DND-41 (cell line): ENCODE measurements around the gene SEC31A.

Experiments used
- ATAC-seq: fragments of 200-7000 bp; cut with Tn5 transposase; 3 replicates; pipeline ENCODE4 v1.9.1; 2021; ENCODE audit warnings: low read depth; ENCODE audit not compliant: insufficient read depth
- DNase-seq: peaks from one replicate; pipeline ENCODE4 v3.0.0-alpha.2; 2020
- H2AFZ ChIP-seq: 2 replicates; pipeline ENCODE4 v1.6.0; 2012; ENCODE audit warnings: low read depth, low read length
- H3K27ac ChIP-seq: 2 replicates; pipeline ENCODE4 v1.5.1; 2012; ENCODE audit warnings: low read length, inconsistent platforms
- H3K27me3 ChIP-seq: fragments of 200-600 bp; sonication (generic); 2 replicates; pipeline ENCODE4 v1.6.0; 2012; ENCODE audit warnings: low read length, mild to moderate bottlenecking, inconsistent platforms; ENCODE audit not compliant: insufficient read depth, poor library complexity
- H3K36me3 ChIP-seq: 2 replicates; pipeline ENCODE4 v1.5.1; 2012; ENCODE audit warnings: low read length, inconsistent platforms; ENCODE audit not compliant: insufficient read depth
- H3K4me1 ChIP-seq: 2 replicates; pipeline ENCODE4 v1.5.1; 2012; ENCODE audit warnings: mild to moderate bottlenecking, low read length; ENCODE audit not compliant: insufficient read depth
- H3K4me2 ChIP-seq: 2 replicates; pipeline ENCODE4 v1.6.0; 2012; ENCODE audit warnings: mild to moderate bottlenecking, moderate library complexity, low read length, inconsistent platforms; ENCODE audit not compliant: insufficient read depth
- H3K4me3 ChIP-seq, 2 experiments: fragments of 200-600 bp in 1 of 2; shearing (Covaris generic) in 1 of 2; 2 replicates each; pipeline ENCODE4 v1.5.1; 2012 to 2016; ENCODE audit warnings: inconsistent platforms in 2 of 2, low read length in 2 of 2, mild to moderate bottlenecking in 2 of 2, low read depth in 1 of 2, moderate library complexity in 1 of 2
- H3K79me2 ChIP-seq: 2 replicates; pipeline ENCODE4 v1.6.0; 2012; ENCODE audit warnings: low read length, inconsistent platforms; ENCODE audit not compliant: insufficient read depth
- H3K9ac ChIP-seq: 2 replicates; pipeline ENCODE4 v1.6.0; 2012; ENCODE audit warnings: low read depth, mild to moderate bottlenecking, inconsistent platforms, low read length, moderate library complexity
- H3K9me3 ChIP-seq: 2 replicates; pipeline ENCODE4 v1.5.1; 2012; ENCODE audit warnings: low read length, moderate library complexity, mild to moderate bottlenecking, inconsistent platforms; ENCODE audit not compliant: insufficient read depth, severe bottlenecking
- H4K20me1 ChIP-seq: 2 replicates; pipeline ENCODE4 v1.6.0; 2012; ENCODE audit warnings: low read length; ENCODE audit not compliant: insufficient read depth
- EZH2 ChIP-seq: IDR thresholded peaks from 3 replicates; pipeline ENCODE4 v1.6.1; 2012; ENCODE audit warnings: borderline replicate concordance, low read depth, mild to moderate bottlenecking, moderate library complexity, low read length, inconsistent platforms; ENCODE audit not compliant: severe bottlenecking
- TF ChIP-seq, protein P1 (sequence below): IDR thresholded peaks from 2 replicates; pipeline ENCODE4 v1.5.1; 2012; ENCODE audit warnings: borderline replicate concordance, low read length, moderate library complexity, mild to moderate bottlenecking; ENCODE audit not compliant: poor library complexity, severe bottlenecking; ENCODE audit errors: extremely low read depth

Gene SEC31A

DNA sequence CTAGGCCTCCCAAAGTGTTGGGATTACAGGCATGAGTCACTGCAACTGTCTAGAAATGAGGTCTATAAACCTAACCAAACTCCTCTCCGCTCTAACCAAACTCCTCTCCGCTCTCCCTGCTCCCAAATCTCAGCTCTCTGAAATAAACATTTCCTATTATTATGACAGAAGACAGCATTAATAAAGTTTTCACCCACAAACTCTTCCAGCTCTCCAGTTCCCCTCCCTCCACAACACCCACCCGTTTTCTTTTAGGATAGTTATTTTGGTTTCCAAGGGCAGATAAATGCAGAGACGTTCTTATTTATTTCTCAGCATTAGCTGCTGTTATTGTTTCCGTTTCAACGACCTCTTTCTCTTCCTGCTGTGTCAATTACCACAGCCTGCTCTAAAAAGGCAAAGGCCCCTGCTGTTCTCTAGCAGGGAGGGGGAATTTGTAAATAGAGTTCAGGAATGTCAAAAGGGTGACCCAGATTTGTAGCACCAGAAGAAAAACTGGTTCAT lies 79.1 kb downstream of the SEC31A start:
- Histone ChIP-seq H3K4me1 (no peaks in the 10 kb centered on the region), H3K9ac (no peak overlapping the region), H3K27ac (no peak overlapping the region), H3K36me3 (no peaks in the 10 kb centered on the region), H3K27me3 (no peaks in the 10 kb centered on the region), H3K79me2 (no peaks in the 10 kb centered on the region), H3K4me2 (no peak overlapping the region), H2AFZ (no peak overlapping the region), H3K4me3 (no peak overlapping the region), H3K9me3 (no peaks in the 10 kb centered on the region), H4K20me1 (no peaks in the 10 kb centered on the region)
- ATAC-seq (no peak), DNase-seq (no peak)
- TF ChIP-seq, protein P1, sequence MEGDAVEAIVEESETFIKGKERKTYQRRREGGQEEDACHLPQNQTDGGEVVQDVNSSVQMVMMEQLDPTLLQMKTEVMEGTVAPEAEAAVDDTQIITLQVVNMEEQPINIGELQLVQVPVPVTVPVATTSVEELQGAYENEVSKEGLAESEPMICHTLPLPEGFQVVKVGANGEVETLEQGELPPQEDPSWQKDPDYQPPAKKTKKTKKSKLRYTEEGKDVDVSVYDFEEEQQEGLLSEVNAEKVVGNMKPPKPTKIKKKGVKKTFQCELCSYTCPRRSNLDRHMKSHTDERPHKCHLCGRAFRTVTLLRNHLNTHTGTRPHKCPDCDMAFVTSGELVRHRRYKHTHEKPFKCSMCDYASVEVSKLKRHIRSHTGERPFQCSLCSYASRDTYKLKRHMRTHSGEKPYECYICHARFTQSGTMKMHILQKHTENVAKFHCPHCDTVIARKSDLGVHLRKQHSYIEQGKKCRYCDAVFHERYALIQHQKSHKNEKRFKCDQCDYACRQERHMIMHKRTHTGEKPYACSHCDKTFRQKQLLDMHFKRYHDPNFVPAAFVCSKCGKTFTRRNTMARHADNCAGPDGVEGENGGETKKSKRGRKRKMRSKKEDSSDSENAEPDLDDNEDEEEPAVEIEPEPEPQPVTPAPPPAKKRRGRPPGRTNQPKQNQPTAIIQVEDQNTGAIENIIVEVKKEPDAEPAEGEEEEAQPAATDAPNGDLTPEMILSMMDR, result no peak
- no peak for TF ChIP-seq EZH2

DNA sequence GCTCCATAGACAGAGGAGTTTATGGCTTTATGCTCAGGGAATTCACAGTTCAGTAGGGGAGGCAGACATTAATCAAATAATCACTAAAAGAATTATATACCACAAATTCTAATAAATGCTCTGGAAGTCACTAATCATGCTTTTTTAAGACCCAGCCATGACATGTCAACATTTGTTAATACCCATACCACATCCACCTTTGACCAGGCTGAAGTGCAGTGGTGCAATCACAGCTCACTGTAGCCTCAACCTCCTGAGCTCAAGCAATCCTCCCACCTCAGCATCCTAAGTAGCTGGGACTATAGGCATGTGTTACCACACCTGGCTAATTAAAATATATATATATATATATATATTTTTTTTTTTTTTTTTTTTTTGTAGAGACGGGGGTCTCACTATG lies 79.6 kb downstream of the SEC31A start:
- Histone ChIP-seq H3K9ac (no peak overlapping the region), H3K27ac (no peak overlapping the region), H3K27me3 (no peaks in the 10 kb centered on the region), H3K4me1 (no peaks in the 10 kb centered on the region), H3K4me3 (no peak overlapping the region), H2AFZ (no peak overlapping the region), H3K4me2 (no peak overlapping the region), H3K36me3 (no peaks in the 10 kb centered on the region), H3K9me3 (no peaks in the 10 kb centered on the region), H4K20me1 (no peaks in the 10 kb centered on the region), H3K79me2 (no peaks in the 10 kb centered on the region)
- no peak for TF ChIP-seq EZH2
- TF ChIP-seq, protein P1, result no peak
- ATAC-seq, result no peak
- DNase-seq, result no peak

DNA sequence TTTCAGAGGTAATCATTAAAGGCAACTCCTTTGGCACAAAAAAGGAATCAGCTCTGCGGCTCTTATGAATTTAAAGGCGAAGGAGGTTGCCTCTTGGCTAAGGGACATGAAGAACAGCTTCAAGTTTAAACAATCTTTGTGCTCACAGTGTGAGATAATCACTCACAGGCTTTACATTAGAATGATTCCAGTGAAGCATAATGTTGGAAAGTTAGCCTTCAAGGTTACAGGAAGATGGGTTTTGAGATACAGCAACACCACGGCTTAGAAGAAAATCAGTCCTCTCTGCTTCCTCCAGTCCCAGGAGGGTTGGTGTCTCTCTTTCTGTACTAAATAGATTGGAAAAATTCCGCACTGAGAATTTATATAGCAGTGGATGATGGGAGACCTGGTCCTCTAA lies 80.8 kb downstream of the SEC31A start:
- H3K4me2 ChIP-seq, result no peak overlapping the region
- H3K9me3 ChIP-seq, result no peaks in the 10 kb centered on the region
- no peak overlapping the region for H3K27ac ChIP-seq
- no peak for TF ChIP-seq EZH2
- TF ChIP-seq, protein P1, result no peak
- no peak overlapping the region for H2AFZ ChIP-seq
- no peaks in the 10 kb centered on the region for H3K79me2 ChIP-seq
- no peaks in the 10 kb centered on the region for H3K4me1 ChIP-seq
- no peaks in the 10 kb centered on the region for H4K20me1 ChIP-seq
- DNase-seq, result no peak
- no peak overlapping the region for H3K9ac ChIP-seq
- no peaks in the 10 kb centered on the region for H3K27me3 ChIP-seq
- H3K4me3 ChIP-seq, result no peak overlapping the region
- ATAC-seq, result no peak
- H3K36me3 ChIP-seq, result no peaks in the 10 kb centered on the region

DNA sequence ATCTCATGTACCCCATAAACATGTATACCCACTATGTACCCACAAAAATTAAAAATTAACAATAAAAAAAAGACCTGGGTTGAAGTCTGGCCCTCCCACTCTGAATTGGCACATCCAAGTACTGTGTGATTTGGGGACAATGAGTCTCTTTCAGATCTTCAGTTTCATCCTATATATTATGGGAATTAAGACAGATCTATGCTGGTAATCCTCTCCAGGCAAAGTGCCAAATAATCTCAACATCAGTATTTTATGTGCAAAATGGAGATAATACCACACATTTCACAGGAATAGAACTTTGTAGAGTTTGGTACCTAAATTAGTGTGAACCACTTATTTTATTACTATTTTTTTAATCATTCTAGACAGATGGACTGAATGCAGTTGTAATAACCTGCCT lies 81.3 kb downstream of the SEC31A start:
- H3K4me3 ChIP-seq, result no peak overlapping the region
- H3K79me2 ChIP-seq, result no peaks in the 10 kb centered on the region
- H3K9me3 ChIP-seq, result no peaks in the 10 kb centered on the region
- no peaks in the 10 kb centered on the region for H3K27me3 ChIP-seq
- no peak overlapping the region for H3K9ac ChIP-seq
- no peak overlapping the region for H3K27ac ChIP-seq
- no peaks in the 10 kb centered on the region for H3K36me3 ChIP-seq
- no peaks in the 10 kb centered on the region for H4K20me1 ChIP-seq
- no peak overlapping the region for H2AFZ ChIP-seq
- DNase-seq (no peak), ATAC-seq (no peak)
- TF ChIP-seq EZH2, result no peak
- TF ChIP-seq, protein P1, result no peak
- H3K4me2 ChIP-seq, result no peak overlapping the region
- H3K4me1 ChIP-seq, result no peaks in the 10 kb centered on the region
